GM12801 (cell line): ENCODE results near the gene UST.

ENCODE experiments used
- TF ChIP-seq, protein P1 (sequence below): IDR thresholded peaks from one replicate; pipeline ENCODE4 v1.5.1; 2011; ENCODE audit warnings: control low read depth; ENCODE audit not compliant: insufficient read length; ENCODE audit errors: extremely low read depth

Gene UST

DNA sequence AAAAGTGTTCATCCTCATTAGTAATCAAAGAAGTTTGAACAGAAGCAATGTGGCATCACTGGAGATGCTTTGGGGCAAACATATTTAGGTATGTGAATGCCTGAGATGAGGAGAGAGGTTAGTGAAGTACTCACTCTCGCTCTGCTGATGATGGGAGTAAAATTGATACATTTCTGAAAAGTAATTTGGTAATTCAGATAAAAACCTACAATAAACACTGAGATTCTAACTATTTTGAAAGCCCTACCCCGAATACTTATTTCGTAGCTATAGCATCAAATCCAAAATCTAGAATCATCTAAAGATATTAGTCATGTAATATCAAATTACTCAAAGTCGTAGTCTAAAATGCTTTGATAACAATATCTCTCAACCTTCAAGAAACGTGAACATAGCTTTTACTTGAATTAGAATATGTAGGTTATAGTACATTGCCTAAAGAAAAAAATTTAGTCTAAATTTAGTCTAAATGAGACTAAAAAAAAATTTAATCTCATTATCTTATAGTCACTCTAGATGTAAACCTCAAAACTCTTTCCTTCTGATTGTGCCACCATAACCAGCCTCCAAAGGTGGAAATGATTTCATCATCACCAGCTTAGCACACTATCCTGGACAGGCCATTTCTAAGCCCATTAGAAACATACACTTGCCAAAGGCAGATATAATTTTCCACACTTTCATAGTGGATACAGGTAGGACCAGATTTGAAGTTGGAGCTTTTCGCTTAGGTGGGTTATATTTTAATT, 338.2 kb downstream of the UST start:
- TF ChIP-seq, protein P1, sequence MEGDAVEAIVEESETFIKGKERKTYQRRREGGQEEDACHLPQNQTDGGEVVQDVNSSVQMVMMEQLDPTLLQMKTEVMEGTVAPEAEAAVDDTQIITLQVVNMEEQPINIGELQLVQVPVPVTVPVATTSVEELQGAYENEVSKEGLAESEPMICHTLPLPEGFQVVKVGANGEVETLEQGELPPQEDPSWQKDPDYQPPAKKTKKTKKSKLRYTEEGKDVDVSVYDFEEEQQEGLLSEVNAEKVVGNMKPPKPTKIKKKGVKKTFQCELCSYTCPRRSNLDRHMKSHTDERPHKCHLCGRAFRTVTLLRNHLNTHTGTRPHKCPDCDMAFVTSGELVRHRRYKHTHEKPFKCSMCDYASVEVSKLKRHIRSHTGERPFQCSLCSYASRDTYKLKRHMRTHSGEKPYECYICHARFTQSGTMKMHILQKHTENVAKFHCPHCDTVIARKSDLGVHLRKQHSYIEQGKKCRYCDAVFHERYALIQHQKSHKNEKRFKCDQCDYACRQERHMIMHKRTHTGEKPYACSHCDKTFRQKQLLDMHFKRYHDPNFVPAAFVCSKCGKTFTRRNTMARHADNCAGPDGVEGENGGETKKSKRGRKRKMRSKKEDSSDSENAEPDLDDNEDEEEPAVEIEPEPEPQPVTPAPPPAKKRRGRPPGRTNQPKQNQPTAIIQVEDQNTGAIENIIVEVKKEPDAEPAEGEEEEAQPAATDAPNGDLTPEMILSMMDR = no peak

DNA sequence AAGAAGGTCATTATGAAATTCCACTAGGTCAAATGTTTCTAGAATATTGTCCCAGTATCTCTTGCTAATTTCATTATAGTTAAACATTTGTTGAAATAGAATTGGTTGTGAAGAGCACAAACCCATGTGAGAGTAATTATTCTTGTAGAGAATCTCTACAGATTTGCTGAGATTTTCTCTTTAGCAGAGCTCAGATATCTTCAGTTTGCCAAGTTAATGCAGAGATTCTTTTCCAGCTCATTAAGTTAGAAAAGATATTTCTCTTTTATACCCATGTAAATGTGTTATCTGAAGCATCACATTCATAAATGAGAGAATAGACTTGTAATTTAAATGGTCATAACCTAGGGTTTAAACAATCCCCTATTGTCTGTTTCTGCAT, 338.7 kb downstream of the UST start:
- TF ChIP-seq, protein P1 = no peak

DNA sequence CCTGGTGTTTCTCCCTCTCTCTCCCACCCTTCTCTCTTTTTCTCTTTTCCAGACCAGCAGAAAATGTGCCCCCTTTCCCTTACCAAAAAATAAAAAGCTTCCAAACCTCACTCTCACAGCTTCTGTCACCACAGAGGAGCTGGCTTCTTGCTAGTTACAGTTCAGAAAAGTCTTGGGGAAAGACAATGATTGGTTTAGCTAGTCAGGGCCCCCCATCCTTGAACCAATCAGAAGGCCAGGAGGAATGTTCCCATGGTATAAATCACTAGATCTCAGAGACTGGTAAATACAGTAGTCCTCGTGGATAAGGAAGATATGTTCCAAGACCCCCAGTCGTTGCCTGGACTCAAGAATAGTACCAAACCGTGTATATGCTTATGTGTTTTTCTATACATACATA, 339.5 kb downstream of the UST start:
- TF ChIP-seq, protein P1 = no peak

DNA sequence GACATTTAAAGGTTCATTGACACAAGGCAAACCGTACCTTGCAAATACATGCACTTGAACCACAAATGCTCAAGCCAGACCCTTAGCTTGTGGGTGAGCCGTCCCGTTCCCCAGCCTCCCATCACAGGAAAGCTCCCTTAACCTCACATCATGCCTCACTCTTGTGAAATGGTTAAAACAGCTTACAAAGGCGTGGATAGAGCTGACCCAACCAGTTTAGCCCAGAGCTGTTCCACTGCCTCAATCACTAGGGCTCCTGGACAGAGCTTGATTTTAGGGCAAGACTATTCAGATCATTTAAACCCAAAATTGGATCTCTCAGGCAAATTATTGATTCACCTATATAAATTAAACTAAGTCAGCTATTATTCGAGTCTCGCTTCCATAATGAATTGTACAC, 341.1 kb downstream of the UST start:
- TF ChIP-seq, protein P1 = no peak

DNA sequence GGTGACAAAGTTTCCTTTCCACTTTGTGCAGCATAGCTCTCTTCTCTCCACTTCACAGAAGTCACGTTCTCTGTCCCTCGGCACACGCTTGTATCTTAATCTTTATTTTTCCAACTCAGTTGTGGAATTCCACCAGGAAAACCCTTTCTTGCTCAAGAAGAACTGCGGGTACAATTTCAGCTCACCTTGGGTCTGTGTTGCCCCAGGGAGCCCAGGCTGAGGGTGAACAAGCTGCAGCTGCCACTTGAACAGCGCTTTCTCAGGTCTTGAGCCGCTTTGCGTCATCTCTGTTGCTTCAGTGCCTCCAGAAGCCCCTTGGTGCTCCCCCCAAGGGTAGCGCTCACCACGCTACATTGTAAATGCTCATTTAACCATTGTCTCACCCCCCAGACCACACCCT, 341.5 kb downstream of the UST start:
- TF ChIP-seq, protein P1 = no peak

DNA sequence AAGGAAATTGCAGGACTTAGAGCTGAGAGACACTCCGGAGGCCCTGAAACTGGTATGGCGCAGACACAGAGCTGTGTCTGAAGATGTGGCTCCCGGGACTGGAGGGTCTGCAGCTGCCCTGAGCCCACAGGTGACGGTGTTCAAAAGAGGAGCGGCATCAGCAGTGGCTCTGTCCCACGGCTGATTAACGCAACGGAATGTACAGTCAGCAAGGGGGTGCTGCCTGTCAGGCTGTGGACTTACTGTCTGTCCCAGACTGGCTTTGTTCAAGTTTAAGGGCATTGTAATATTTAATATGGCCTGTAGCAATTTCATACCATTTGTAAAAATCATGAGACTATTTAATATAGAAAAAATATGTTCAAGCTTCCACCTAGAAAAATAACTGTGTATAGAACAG, 342.7 kb downstream of the UST start:
- TF ChIP-seq, protein P1 = no peak

DNA sequence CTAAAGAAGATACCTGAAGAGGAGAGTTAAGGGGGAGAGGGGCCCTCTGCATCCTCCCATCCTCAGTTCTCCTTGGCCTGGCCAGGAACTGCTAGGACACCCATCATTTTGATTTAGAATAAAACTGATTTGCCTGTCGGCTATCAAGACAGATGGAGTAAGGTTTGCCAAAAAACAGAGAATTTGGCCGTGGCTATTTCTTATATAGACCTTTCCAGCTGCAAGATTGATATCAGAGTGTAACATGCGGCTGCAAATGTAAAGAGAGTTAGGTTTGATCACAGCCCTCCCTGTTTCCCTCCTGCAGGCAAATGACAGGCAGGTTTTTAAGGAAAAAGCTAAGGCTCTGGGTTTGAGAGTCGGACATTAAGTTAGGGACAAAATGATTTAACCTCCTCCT, 344.1 kb downstream of the UST start:
- TF ChIP-seq, protein P1 = no peak
